Omental fat pad (tissue), 4 donors: ENCODE data around the gene FAM83F. TPM values are rescaled to one million over a fixed set of nuclear protein-coding genes. Genes with fewer than 3 reads are reported as not detected.

Experiments
- ATAC-seq: fragments of 150-250 bp; one replicate; pipeline ENCODE4 v1.9.1; 2016; ENCODE audit warnings: mild to moderate bottlenecking, moderate library complexity; ENCODE audit not compliant: low FRiP score
- DNase-seq: peaks from one replicate; pipeline ENCODE4 v3.0.0-alpha.2; 2019; ENCODE audit warnings: low spot score
- CTCF ChIP-seq, 3 donors: fragments of 450-650 bp; IDR thresholded peaks; one replicate each; pipeline ENCODE4 v1.5.1; 2016 to 2017; ENCODE audit warnings: antibody characterized with exemption in 3 of 3, mild to moderate bottlenecking in 3 of 3, moderate library complexity in 2 of 3
- total RNA-seq, 4 donors: library from RNA; depleted of rRNA; stranded (reverse); fragments of >200 nt; gene quantifications; one replicate each; pipeline ENCODE4 v1.1.0, GENCODE V29; 2016

The FAM83F gene
- total RNA-seq, 4 donors from 2014 or later: 0.37 to 0.84 (median 0.57) TPM

DNA sequence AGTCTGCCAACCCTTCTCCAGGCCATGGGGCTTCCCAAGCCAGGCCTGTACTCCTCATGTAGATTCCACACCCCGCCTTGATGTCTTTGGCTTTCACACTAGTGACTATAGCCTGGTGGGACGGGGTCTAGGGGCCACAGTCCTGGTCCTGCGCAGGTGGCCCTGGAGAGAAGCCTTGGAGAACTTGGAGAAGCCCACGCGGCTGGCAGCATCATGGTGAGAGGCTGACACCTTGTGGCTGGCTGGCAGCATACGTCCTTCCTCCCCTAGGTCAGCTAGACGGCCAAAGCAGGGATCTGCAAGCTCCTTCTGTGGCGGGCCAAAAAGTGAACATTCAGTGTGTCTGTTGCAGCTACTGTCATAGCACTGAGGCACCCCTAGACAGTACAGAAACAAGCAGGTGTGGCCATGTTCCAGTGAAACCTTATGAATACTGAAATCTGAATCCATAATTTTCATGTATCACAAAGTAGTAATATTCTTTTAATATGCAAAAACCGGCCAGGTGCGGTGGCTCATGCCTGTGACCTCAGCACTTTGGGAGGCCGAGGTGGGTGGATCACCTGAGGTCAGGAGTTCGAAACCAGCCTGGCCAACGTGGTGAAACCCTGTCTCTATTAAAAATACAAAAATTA, 42.0 kb downstream of the FAM83F start:
- ATAC-seq: no peak
- TF ChIP-seq CTCF (IDR thresholded peaks at IDR 0.05): no peak
- no peak for DNase-seq

- ATAC-seq (no peak), DNase-seq (no peak)
- no peak for TF ChIP-seq CTCF (IDR thresholded peaks at IDR 0.05)
Observed at GRCh38 chr22:40037320-40037719, 42.6 kb downstream of the FAM83F start.

DNA sequence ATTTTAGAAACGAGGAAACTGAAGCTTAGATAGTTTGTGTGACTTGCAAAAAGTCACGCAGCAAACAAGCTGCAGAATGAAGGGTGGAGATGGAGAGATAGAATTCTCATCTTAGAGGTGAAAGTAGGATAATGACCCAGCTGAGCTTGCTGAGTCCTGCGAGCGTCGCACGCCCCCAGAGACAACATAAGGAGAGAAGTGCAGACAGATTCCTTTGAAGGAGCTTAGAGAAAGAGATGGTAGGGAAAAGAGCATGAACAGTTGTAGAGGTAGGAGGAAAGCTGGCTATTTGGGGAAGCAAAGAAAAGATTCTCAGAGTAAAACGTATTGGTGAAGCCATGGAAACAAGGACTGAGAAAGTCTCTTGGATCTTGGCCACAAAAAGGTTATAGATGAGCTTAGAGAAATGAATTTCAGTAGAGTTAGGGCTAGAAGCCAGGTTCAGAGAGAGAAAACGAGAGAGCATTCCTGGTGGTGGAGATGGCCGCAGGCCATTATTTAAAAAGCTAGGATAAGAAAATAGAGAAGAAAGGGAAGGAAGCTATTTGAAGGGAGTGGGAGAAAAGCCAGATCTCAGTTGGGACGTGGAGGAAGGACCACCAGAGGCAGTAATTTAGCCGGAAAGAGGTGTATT, 44.8 kb downstream of the FAM83F start:
- no peak for ATAC-seq
- DNase-seq: no peak
- no peak for TF ChIP-seq CTCF (IDR thresholded peaks at IDR 0.05)

GRCh38 chr22:40040927-40041326, 46.2 kb downstream of the FAM83F start:
- ATAC-seq (no peak), DNase-seq (no peak)
- TF ChIP-seq CTCF (IDR thresholded peaks at IDR 0.05): no peak

- DNase-seq (no peak), ATAC-seq (no peak)
- TF ChIP-seq CTCF (IDR thresholded peaks at IDR 0.05): no peak
Observed at GRCh38 chr22:40041366-40042137, 46.8 kb downstream of the FAM83F start.

DNA sequence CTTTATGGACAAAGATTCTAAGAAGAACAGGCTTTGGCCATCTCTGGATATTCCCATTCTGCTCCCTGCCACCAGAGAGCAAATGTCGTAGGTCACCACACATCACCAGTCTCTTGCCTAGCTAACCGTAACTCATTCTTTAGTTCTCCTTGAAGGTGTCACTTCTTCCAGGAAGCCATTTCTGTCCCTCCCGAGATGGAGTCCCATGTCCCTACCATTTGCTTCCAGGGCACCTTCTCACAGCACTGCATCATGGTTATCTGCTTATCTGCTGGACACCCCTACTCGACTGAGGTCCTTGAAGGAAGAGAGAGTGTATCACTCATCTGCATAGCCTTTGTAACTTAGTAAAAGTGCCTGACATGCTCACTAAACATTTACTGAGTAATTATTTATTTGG, 47.6 kb downstream of the FAM83F start:
- ATAC-seq (no peak), DNase-seq (no peak)
- TF ChIP-seq CTCF (IDR thresholded peaks at IDR 0.05): no peak
